CD14-positive monocyte (primary cell): Measurements from ENCODE around the gene DGKB. TPM values are rescaled to one million over a fixed set of nuclear protein-coding genes. Genes with fewer than 3 reads are reported as not detected.

ENCODE experiments used
- DNase-seq, 3 donors: peaks; one replicate each; pipeline ENCODE4 v3.0.0-alpha.2; 2011 to 2022
- H2AFZ ChIP-seq: 2 replicates; pipeline ENCODE4 v1.6.0; 2012; ENCODE audit warnings: mild to moderate bottlenecking, low read depth, low read length, inconsistent platforms; ENCODE audit not compliant: insufficient read depth, poor library complexity, severe bottlenecking
- H3K27ac ChIP-seq, 2 donors: 1 replicate in 1 of 2; 2 replicates in 1 of 2; pipeline ENCODE4 v1.5.1; 2012 to 2013; ENCODE audit warnings: low read length in 2 of 2, control low read depth in 1 of 2, inconsistent platforms in 1 of 2, low read depth in 1 of 2, mild to moderate bottlenecking in 1 of 2
- H3K27me3 ChIP-seq, 2 donors: one replicate each; pipeline versions ENCODE4 v1.6.0 to v1.6.1; 2011 to 2013; ENCODE audit warnings: low read length in 2 of 2; ENCODE audit not compliant: control insufficient read depth in 2 of 2, insufficient read depth in 2 of 2
- H3K36me3 ChIP-seq, 2 donors: replicated peaks in 1 of 2; 1 replicate in 1 of 2; 2 replicates in 1 of 2; pipeline versions ENCODE4 v1.5.1 to v1.6.1; 2012 to 2013; ENCODE audit warnings: low read length in 2 of 2, control low read depth in 1 of 2, inconsistent platforms in 1 of 2, mild to moderate bottlenecking in 1 of 2; ENCODE audit not compliant: insufficient read depth in 2 of 2, control insufficient read depth in 1 of 2
- H3K4me1 ChIP-seq, 2 donors: 1 replicate in 1 of 2; 2 replicates in 1 of 2; pipeline versions ENCODE4 v1.5.1 to v1.6.1; 2012 to 2013; ENCODE audit warnings: low read length in 2 of 2, control low read depth in 1 of 2, inconsistent platforms in 1 of 2, mild to moderate bottlenecking in 1 of 2, moderate library complexity in 1 of 2; ENCODE audit not compliant: insufficient read depth in 2 of 2, control insufficient read depth in 1 of 2
- H3K4me2 ChIP-seq: replicated peaks from 2 replicates; pipeline ENCODE3; 2012; ENCODE audit warnings: low read length, moderate library complexity, mild to moderate bottlenecking; ENCODE audit not compliant: poor library complexity, severe bottlenecking; ENCODE audit errors: extremely low read depth
- H3K4me3 ChIP-seq, 3 experiments: fragments of 200-600 bp in 1 of 3; sonication (generic) in 1 of 3; replicated peaks in 1 of 3; 1 replicate in 2 of 3; 2 replicates in 1 of 3; pipeline ENCODE4 v1.5.1; 2011 to 2013; ENCODE audit warnings: low read length in 3 of 3, mild to moderate bottlenecking in 3 of 3, control low read depth in 2 of 3, low read depth in 2 of 3, inconsistent platforms in 1 of 3, moderate library complexity in 1 of 3
- H3K79me2 ChIP-seq: 2 replicates; pipeline ENCODE4 v1.6.0; 2012; ENCODE audit warnings: mild to moderate bottlenecking, control low read depth, inconsistent platforms, low read length, moderate library complexity; ENCODE audit not compliant: insufficient read depth
- H3K9ac ChIP-seq: 2 replicates; pipeline ENCODE4 v1.6.0; 2017; ENCODE audit warnings: low read length, mild to moderate bottlenecking; ENCODE audit not compliant: insufficient read depth, poor library complexity, severe bottlenecking
- H3K9me3 ChIP-seq, 2 donors: replicated peaks in 1 of 2; 1 replicate in 1 of 2; 2 replicates in 1 of 2; pipeline versions ENCODE4 v1.5.1 to v1.6.1; 2012 to 2013; ENCODE audit warnings: low read length in 2 of 2, control low read depth in 1 of 2; ENCODE audit not compliant: control insufficient read depth in 1 of 2, insufficient read depth in 1 of 2
- H4K20me1 ChIP-seq: 2 replicates; pipeline ENCODE4 v1.6.0; 2012; ENCODE audit warnings: mild to moderate bottlenecking, low read length, control low read depth, moderate library complexity; ENCODE audit not compliant: insufficient read depth
- H3K27ac Mint-ChIP-seq, 7 donors: one replicate each; pipeline ENCODE4 v1.8.0; 2020; ENCODE audit warnings: mild to moderate bottlenecking in 7 of 7, mixed read lengths in 7 of 7, moderate library complexity in 6 of 7, inconsistent platforms in 2 of 7
- H3K27me3 Mint-ChIP-seq, 3 donors: one replicate each; pipeline ENCODE4 v1.8.0; 2021 to 2022; ENCODE audit warnings: low read depth in 3 of 3, mild to moderate bottlenecking in 3 of 3, mixed read lengths in 3 of 3, moderate library complexity in 3 of 3, inconsistent platforms in 1 of 3
- H3K36me3 Mint-ChIP-seq, 2 donors: one replicate each; pipeline ENCODE4 v1.8.0; 2020; ENCODE audit warnings: mixed read lengths in 2 of 2, inconsistent platforms in 1 of 2, mild to moderate bottlenecking in 1 of 2
- H3K4me1 Mint-ChIP-seq: one replicate; pipeline ENCODE4 v1.8.0; 2020; ENCODE audit warnings: mild to moderate bottlenecking, mixed read lengths
- H3K4me3 Mint-ChIP-seq, 2 donors: one replicate each; pipeline ENCODE4 v1.8.0; 2020; ENCODE audit warnings: mild to moderate bottlenecking in 2 of 2, mixed read lengths in 2 of 2, moderate library complexity in 1 of 2
- H3K9me3 Mint-ChIP-seq, 7 donors: one replicate each; pipeline ENCODE4 v1.8.0; 2020 to 2022; ENCODE audit warnings: mixed read lengths in 7 of 7, mild to moderate bottlenecking in 6 of 7, moderate library complexity in 6 of 7, inconsistent platforms in 2 of 7
- CTCF ChIP-seq: fragments of 200-600 bp; IDR thresholded peaks from one replicate; pipeline ENCODE4 v1.8.0; 2022; ENCODE audit warnings: antibody characterized with exemption, mild to moderate bottlenecking
- WGBS: methylation state at CpG from one replicate; pipeline ENCODE4 v1.1.5; 2013; ENCODE audit warnings: missing lambda C conversion rate; ENCODE audit not compliant: insufficient coverage; 5-methylcytosine and 5-hydroxymethylcytosine counted together
- intact Hi-C, 2 donors: fragments of 100-400 bp; cut with micrococcal nuclease; formaldehyde crosslinking; loops; one replicate each; pipeline versions ENCODE4 v1.15.0 to v1.15.1; 2023
- polyA plus RNA-seq, 3 donors: library from polyadenylated mRNA; depleted of rRNA in 1 of 3; unstranded in 2 of 3; stranded (reverse) in 1 of 3; fragments of 300-500 nt in 2 of 3; fragments of >200 nt in 1 of 3; fragmentation: Illumina TruSeq in 2 of 3; gene quantifications; 1 replicate in 2 of 3; 2 replicates in 1 of 3; pipeline ENCODE4 v1.2.3, GENCODE V29; 2012 to 2021

The DGKB gene
- polyA plus RNA-seq, 3 donors: not detected

GRCh38 chr7:14773729-14774271 is 128.8 kb downstream of the DGKB start:
- no peaks in the 10 kb centered on the region for H3K36me3 Mint-ChIP-seq

GRCh38 chr7:14770614-14771013 is 131.9 kb downstream of the DGKB start:
- Mint-ChIP-seq H3K27me3 (peaks cover 0 to 5% (median 0%) of the 10 kb centered on the region in 3 donors), H3K4me3 (no peak overlapping the region), H3K9me3 (peaks cover under 1 to 7% (median 3%) of the 10 kb centered on the region in 7 donors), H3K27ac (no peak overlapping the region), H3K4me1 (no peaks in the 10 kb centered on the region), H3K36me3 (no peaks in the 10 kb centered on the region)
- 100% methylated on average over 1 of the region's 2 CpGs for WGBS
- H3K4me1 ChIP-seq: no peaks in the 10 kb centered on the region
- H3K4me3 ChIP-seq: no peak overlapping the region
- H2AFZ ChIP-seq: no peak overlapping the region
- H3K27me3 ChIP-seq: no peaks in the 10 kb centered on the region
- H4K20me1 ChIP-seq: no peaks in the 10 kb centered on the region
- intact Hi-C loops: no loop called here
- no peak for TF ChIP-seq CTCF
- H3K79me2 ChIP-seq: no peaks in the 10 kb centered on the region
- no peak overlapping the region for H3K27ac ChIP-seq
- H3K4me2 ChIP-seq: no peak overlapping the region
- H3K9ac ChIP-seq: no peak overlapping the region
- DNase-seq: no peak
- H3K36me3 ChIP-seq: no peaks in the 10 kb centered on the region
- peaks cover 3% of the 10 kb centered on the region in 2 donors for H3K9me3 ChIP-seq

More at GRCh38 chr7:14773729-14774271, 128.8 kb downstream of the DGKB start:
- Histone ChIP-seq H3K9me3 (peaks cover 17 to 24% of the 10 kb centered on the region in 2 donors), H4K20me1 (no peaks in the 10 kb centered on the region), H3K4me1 (no peaks in the 10 kb centered on the region), H3K4me2 (no peak overlapping the region), H3K27ac (no peak overlapping the region), H3K27me3 (no peaks in the 10 kb centered on the region), H3K4me3 (no peak overlapping the region), H3K9ac (no peak overlapping the region), H2AFZ (no peak overlapping the region), H3K36me3 (no peaks in the 10 kb centered on the region), H3K79me2 (no peaks in the 10 kb centered on the region)
- no peak for DNase-seq
- TF ChIP-seq CTCF: no peak
- peaks cover 0 to 5% (median 0%) of the 10 kb centered on the region in 3 donors for H3K27me3 Mint-ChIP-seq
- H3K4me3 Mint-ChIP-seq: no peak overlapping the region
- no peaks in the 10 kb centered on the region for H3K4me1 Mint-ChIP-seq
- H3K9me3 Mint-ChIP-seq: peaks cover 7 to 22% (median 14%) of the 10 kb centered on the region in 7 donors
- no peak overlapping the region for H3K27ac Mint-ChIP-seq
- intact Hi-C loops: no loop called here
- no CpG with 5 or more reads among the region's 2 CpGs for WGBS
